Neural cell (in vitro differentiated cells): ENCODE results near the gene RASL11B. TPM values are rescaled to one million over a fixed set of nuclear protein-coding genes. Genes with fewer than 3 reads are reported as not detected.

Source experiments
- H2AFZ ChIP-seq: fragments of 200-600, 300-800 bp; sonication (generic), shearing (Covaris generic); 2 replicates; pipeline ENCODE4 v1.6.0; 2014; ENCODE audit warnings: low read depth, mild to moderate bottlenecking, antibody characterized with exemption, low read length, moderate library complexity
- H3F3A ChIP-seq: fragments of 200-600 bp; shearing (Covaris generic); 2 replicates; pipeline ENCODE4 v1.6.1; 2016; ENCODE audit warnings: mild to moderate bottlenecking, moderate library complexity, mixed read lengths, antibody characterized with exemption, low read length; ENCODE audit not compliant: insufficient read depth, poor library complexity, severe bottlenecking
- H3K27ac ChIP-seq: fragments of 200-600, 300-800 bp; sonication (generic), shearing (Covaris generic); 2 replicates; pipeline ENCODE4 v1.5.1; 2014; ENCODE audit warnings: mild to moderate bottlenecking, low read length, moderate library complexity
- H3K27me3 ChIP-seq: fragments of 300-800, 200-600 bp; sonication (generic), shearing (Covaris generic); 2 replicates; pipeline ENCODE4 v1.6.0; 2014; ENCODE audit warnings: mild to moderate bottlenecking, low read depth, low read length, moderate library complexity; ENCODE audit not compliant: insufficient read depth
- H3K36me3 ChIP-seq: fragments of 300-800, 200-600 bp; sonication (generic), shearing (Covaris generic); 2 replicates; pipeline ENCODE4 v1.5.1; 2014; ENCODE audit warnings: mild to moderate bottlenecking, antibody characterized with exemption, low read length, moderate library complexity; ENCODE audit not compliant: insufficient read depth
- H3K4me2 ChIP-seq: fragments of 300-800, 200-600 bp; sonication (generic), shearing (Covaris generic); 2 replicates; pipeline ENCODE4 v1.6.0; 2014; ENCODE audit warnings: mild to moderate bottlenecking, low read length
- H3K4me3 ChIP-seq: fragments of 300-800, 200-600 bp; sonication (generic), shearing (Covaris generic); 2 replicates; pipeline ENCODE4 v1.5.1; 2014; ENCODE audit warnings: mild to moderate bottlenecking, low read length, moderate library complexity
- H3K79me2 ChIP-seq: fragments of 200-600 bp; shearing (Covaris generic); replicated peaks from 2 replicates; pipeline ENCODE4 v1.6.0; 2014; ENCODE audit warnings: mild to moderate bottlenecking, low read length, moderate library complexity; ENCODE audit not compliant: insufficient read depth
- H3K9ac ChIP-seq: fragments of 300-800, 200-600 bp; sonication (generic), shearing (Covaris generic); 2 replicates; pipeline ENCODE4 v1.6.1; 2016; ENCODE audit warnings: mild to moderate bottlenecking, low read length, mixed read lengths
- H3K9me2 ChIP-seq: fragments of 200-600 bp; shearing (Covaris generic); 2 replicates; pipeline ENCODE4 v1.6.1; 2016; ENCODE audit warnings: mild to moderate bottlenecking, low read length, mixed read lengths; ENCODE audit not compliant: insufficient read depth
- H3K9me3 ChIP-seq: fragments of 200-600, 300-800 bp; sonication (generic), shearing (Covaris generic); 2 replicates; pipeline ENCODE4 v1.6.1; 2016; ENCODE audit warnings: mild to moderate bottlenecking, mixed run types, low read length, moderate library complexity, mixed read lengths
- H4K20me1 ChIP-seq: fragments of 200-600 bp; shearing (Covaris generic); 2 replicates; pipeline ENCODE4 v1.6.1; 2016; ENCODE audit warnings: mild to moderate bottlenecking, mixed run types; ENCODE audit not compliant: insufficient read depth
- CTCF ChIP-seq: fragments of 450-650 bp; IDR thresholded peaks from 2 replicates; pipeline ENCODE4 v1.5.1; 2014; ENCODE audit warnings: antibody characterized with exemption, mild to moderate bottlenecking, moderate library complexity; ENCODE audit not compliant: poor library complexity, severe bottlenecking
- EP300 ChIP-seq: fragments of 450-650 bp; conservative IDR thresholded peaks from 2 replicates; pipeline ENCODE4 v1.6.1; 2014; ENCODE audit warnings: antibody characterized with exemption, mild to moderate bottlenecking, moderate library complexity; ENCODE audit not compliant: poor library complexity, severe bottlenecking
- EZH2 ChIP-seq: fragments of 200-600, 300-800 bp; shearing (Covaris generic), sonication (generic); IDR thresholded peaks from 2 replicates; pipeline ENCODE4 v1.6.1; 2014; ENCODE audit warnings: antibody characterized with exemption, low read length, borderline replicate concordance, mild to moderate bottlenecking; ENCODE audit not compliant: insufficient read depth, poor library complexity, severe bottlenecking
- MXI1 ChIP-seq: fragments of 450-650 bp; conservative IDR thresholded peaks from 2 replicates; pipeline ENCODE4 v1.6.1; 2014; ENCODE audit warnings: antibody characterized with exemption, mild to moderate bottlenecking; ENCODE audit not compliant: poor library complexity, severe bottlenecking
- POLR2AphosphoS5 ChIP-seq: IDR thresholded peaks from 2 replicates; pipeline ENCODE4 v1.6.1; 2012
- RAD21 ChIP-seq: fragments of 450-650 bp; conservative IDR thresholded peaks from 2 replicates; pipeline ENCODE4 v1.6.1; 2014; ENCODE audit warnings: antibody characterized with exemption, mild to moderate bottlenecking, moderate library complexity
- REST ChIP-seq: IDR thresholded peaks from 2 replicates; pipeline ENCODE4 v1.6.1; 2012; ENCODE audit warnings: borderline replicate concordance
- SMC3 ChIP-seq: fragments of 450-650 bp; conservative IDR thresholded peaks from 2 replicates; pipeline ENCODE4 v1.6.1; 2014; ENCODE audit warnings: antibody characterized with exemption, mild to moderate bottlenecking, moderate library complexity; ENCODE audit not compliant: poor library complexity
- TAF1 ChIP-seq: IDR thresholded peaks from 2 replicates; pipeline ENCODE4 v1.6.1; 2012; ENCODE audit warnings: low read depth
- polyA plus RNA-seq: library from polyadenylated mRNA; depleted of rRNA; stranded (reverse); fragments of >200 nt; gene quantifications from 2 replicates; pipeline ENCODE4 v1.2.3, GENCODE V29; 2014

Gene RASL11B
- polyA plus RNA-seq, 1 donor from 2014 or later, result 2.1 TPM

GRCh38 chr4:52873861-52874343 lies 11.8 kb downstream of the RASL11B start:
- H3K4me2 ChIP-seq, result no peak overlapping the region
- H2AFZ ChIP-seq, result no peak overlapping the region
- H4K20me1 ChIP-seq, result no peaks in the 10 kb centered on the region
- H3F3A ChIP-seq, result no peaks in the 10 kb centered on the region
- no peaks in the 10 kb centered on the region for H3K27me3 ChIP-seq
- no peak overlapping the region for H3K27ac ChIP-seq
- no peak overlapping the region for H3K4me3 ChIP-seq
- no peaks in the 10 kb centered on the region for H3K36me3 ChIP-seq
- no peaks in the 10 kb centered on the region for H3K79me2 ChIP-seq
- H3K9ac ChIP-seq, result no peak overlapping the region
- H3K9me3 ChIP-seq, result no peaks in the 10 kb centered on the region
- TF ChIP-seq CTCF (no peak), SMC3 (no peak), REST (no peak), MXI1 (no peak), POLR2AphosphoS5 (no peak), EZH2 (no peak), EP300 (no peak), TAF1 (no peak), RAD21 (no peak)
- no peaks in the 10 kb centered on the region for H3K9me2 ChIP-seq

- Histone ChIP-seq H3K4me2 (no peak overlapping the region), H4K20me1 (no peaks in the 10 kb centered on the region), H3K4me3 (no peak overlapping the region), H3F3A (no peaks in the 10 kb centered on the region), H3K79me2 (no peaks in the 10 kb centered on the region), H3K27ac (no peak overlapping the region), H3K9me3 (no peaks in the 10 kb centered on the region), H3K9ac (no peak overlapping the region), H2AFZ (no peak overlapping the region), H3K27me3 (no peaks in the 10 kb centered on the region), H3K36me3 (no peaks in the 10 kb centered on the region), H3K9me2 (no peaks in the 10 kb centered on the region)
- TF ChIP-seq EZH2 (no peak), RAD21 (no peak), EP300 (no peak), MXI1 (no peak), CTCF (no peak), TAF1 (no peak), REST (no peak), POLR2AphosphoS5 (no peak), SMC3 (no peak)
Measured at GRCh38 chr4:52874948-52875347, 12.8 kb downstream of the RASL11B start.
